GM18858 (cell line): ENCODE data around the gene KRT31.
"Not testable (repeated sequence)": the region's sequence is repeated elsewhere in the genome, so short reads cannot be mapped to it uniquely, and the experiment has no call there.

ENCODE experiments used
- ATAC-seq: cut with Tn5 transposase; IDR thresholded peaks from one replicate; pipeline ENCODE4 v1.9.1; 2021; ENCODE audit not compliant: unreplicated experiment

KRT31 gene

DNA sequence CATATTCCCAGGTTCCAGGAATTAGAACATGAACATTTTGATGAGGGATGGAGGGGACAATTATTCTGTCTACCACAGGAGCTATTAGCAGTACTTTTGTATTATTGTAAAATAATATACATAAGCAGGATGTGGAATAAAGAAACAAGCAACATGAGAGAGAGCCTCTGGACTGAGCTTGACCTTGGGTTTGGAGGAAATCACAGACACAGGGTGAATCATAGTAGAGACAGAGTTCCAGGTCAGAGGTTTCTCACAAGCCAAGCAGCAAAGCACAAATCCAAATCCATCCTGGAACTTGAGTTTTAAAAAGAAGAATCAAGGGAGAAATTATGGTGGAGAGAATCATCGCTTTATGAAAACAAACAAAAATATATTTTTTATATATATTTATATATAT is 5.1 kb downstream of the KRT31 start:
- ATAC-seq, result no peak

DNA sequence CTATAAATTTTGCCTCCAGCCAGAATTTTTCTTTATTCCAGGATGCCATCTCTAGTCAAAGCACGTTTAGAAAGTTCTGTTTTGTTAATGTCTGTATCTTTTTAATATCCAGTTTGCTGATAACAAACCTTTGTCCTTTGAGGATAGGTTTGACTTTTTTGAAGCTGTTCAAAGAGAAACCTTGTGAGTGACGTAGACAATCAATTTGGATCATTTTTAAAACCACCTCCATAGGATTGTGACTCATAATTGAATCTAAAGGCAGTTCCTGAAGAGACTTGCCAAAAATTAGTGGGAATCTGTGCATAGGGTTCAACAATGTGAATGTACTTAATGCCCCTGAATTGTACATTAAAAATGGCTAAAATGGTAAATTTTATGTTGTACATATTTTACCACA is 5.9 kb downstream of the KRT31 start:
- ATAC-seq, result no peak

DNA sequence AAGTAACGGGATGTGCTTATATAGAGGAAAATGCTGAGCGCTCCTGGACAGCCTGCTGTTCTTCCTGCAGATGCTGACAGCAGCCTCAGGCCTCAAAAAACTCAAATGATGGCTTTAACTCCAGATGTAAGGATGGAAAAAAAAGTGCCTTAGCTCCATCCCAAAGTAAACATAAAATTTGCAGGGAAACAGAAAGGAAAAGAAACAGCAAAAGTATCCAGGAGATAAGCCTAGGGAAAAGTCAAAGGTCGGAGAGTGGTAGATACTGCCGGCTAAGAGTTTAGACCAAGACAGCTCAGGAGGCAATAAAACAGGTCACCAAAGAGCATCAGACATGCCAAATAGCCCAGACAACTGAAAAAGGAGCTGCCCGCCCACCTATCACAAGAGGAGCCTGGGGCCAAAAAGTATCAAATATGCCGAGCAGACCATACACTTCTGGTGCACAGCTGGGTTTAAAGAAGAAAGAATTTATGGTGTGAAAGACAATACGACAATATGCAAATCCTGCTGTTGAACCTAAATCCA is 6.9 kb downstream of the KRT31 start:
- ATAC-seq, result no peak

DNA sequence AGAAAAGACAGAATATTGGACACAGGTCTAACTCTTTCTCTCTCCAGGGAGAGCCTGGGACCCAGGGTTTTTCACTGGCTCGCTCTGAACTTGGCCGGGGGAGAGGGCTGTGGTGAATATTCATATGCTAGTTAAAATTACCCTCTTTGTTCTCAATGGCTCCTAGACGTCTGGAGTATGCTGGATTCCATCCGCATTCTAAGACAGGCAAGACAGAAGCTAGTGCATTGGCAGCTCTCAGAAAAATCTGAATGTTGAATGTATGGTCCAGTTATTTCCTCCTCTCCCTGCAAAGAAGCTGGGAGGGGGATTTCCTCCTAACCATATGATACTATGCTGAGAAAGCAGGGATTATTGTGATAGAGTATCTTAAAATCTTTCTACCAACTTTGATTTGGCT is 9.7 kb downstream of the KRT31 start:
- no peak for ATAC-seq

- ATAC-seq, result no peak
Observed at GRCh38 chr17:41386227-41386626, 11.2 kb downstream of the KRT31 start.

GRCh38 chr17:41383690-41384089 is 13.7 kb downstream of the KRT31 start:
- ATAC-seq, result no peak

- ATAC-seq, result no peak
Observed at GRCh38 chr17:41382394-41382793, 15.0 kb downstream of the KRT31 start.

GRCh38 chr17:41381943-41382342 is 15.5 kb downstream of the KRT31 start, which contains the start of gene KRT34:
KRT34 (minus strand) TSS chr17:41382306; CDS start chr17:41382246, 60 bp downstream.
- ATAC-seq, result not testable (repeated sequence)

DNA sequence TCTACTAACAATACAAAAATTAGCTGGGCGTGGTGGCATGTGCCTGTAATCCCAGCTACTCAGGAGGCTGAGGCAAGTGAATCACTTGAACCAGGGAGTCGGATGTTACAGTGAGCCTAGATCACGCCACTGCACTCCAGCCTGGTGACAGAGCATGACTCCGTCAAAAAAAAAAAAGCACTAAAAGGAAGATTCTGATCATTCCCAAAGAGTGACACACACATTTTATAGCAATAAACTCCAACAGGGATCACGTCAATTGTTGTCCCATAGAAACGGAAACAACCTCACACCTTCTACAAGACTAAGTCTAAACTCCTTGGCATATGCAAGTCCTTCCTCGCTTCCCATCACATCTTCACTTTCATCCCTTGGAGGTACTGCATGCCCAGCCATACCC is 17.3 kb downstream of the KRT31 start:
- not testable (repeated sequence) for ATAC-seq

DNA sequence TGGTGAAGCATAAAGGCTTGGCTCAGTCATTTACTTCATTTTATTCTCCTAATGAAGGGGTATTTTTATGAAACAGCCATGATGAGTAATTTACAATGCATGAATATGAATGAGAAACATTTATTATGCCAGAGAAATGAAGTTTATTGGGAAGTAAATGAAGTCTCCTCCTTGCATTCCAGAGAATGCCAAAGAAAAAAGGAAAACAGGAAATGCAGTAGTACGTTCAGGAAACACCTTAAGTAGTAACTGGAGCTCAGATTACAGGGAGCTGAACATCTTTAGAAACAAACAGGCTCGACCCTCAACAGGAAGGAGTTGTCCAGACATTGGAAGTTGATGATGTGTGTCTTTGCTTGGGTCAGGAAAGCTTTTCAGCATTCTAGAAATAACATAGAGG is 19.9 kb downstream of the KRT31 start:
- ATAC-seq, result no peak

DNA sequence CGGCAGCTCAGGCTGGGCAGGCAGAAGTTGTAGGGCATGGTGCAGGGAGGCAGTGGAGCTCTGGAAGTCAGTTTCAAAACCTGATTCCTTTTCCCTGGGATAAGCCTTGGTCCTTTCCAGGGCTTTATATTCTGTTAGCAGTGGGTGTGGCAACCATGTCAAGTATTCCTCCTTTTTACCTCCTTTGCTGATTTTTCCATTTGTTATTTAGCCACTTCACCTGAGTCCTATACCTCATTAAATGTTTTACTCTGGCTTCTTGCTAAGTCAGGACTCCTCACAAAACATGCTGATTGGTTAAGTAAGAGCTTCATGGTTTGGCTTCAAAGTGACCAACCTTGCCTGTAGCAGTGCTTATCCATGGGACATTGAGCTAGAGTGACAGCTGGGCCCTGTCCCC is 27.7 kb downstream of the KRT31 start, which contains the start of gene KRT33B:
TSS of gene KRT33B (minus strand) at position 101 of the 400 bp plus-strand sequence. CDS start at position 38, 63 bp downstream.
- ATAC-seq, result no peak

DNA sequence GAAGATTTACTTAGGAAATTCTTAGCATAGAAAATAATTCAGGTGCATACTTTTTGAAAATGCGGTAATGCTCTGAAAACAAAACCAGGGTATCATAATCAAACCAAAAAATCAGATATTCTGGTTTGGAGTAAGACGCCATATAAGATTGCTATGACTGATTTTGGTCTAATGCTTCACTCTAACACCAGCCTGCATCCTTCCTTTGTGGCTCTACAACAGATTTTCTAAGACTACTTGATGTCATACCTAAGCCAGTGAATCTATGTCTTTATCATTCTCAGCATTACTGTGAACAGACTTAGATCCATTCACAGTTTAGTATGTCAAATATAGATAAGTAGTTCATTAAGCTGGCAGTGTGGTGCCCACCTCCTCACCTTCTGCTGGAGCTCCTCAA is 28.4 kb downstream of the KRT31 start:
- no peak for ATAC-seq

DNA sequence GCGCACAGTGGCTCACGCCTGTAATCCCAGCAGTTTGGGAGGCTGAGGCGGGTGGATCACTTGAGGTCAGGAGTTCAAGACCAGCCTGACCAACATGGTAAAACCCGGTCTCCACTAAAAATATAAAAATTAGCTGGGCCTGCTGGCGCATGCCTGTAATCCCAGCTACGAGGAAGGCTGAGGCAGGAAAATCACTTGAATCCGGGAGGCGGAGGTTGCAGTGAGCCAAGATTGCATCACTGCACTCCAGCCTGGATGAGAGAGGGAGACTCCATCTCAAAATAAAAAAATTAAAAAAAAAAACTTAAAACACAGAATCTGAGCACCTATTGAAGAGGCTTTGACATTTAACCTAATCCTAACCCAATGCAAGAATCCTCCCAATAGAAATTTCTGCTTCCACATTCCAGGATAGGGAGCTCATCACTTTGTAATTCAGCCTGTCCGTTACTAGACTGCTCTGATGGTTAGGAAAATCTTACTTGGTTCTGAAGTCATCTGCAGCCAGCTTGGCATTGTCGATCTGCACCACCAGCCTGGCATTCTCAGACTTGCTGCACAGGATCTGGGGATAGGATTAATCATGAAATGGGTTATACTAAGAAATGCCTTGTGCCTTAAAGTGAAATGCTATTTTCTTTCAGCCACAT is 29.9 kb downstream of the KRT31 start:
- no peak for ATAC-seq

DNA sequence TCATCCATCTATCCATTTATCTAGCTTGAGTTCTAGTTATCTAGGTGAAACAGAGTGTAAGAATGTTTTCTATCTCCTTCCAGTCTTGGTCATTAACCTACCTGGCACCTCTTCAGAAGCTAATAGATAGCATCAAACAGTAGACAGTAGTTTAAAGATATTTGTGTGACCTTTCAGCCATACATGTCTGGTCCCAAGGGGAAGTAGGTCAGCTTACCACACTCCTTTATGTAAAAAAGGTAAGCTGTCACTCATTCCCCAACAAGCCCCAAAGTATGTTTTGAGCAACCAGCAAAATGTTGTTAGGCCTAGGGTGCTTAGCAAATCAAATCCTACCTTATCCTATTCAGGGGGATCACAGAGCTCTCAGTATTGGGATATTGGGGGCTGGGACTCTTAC is 31.3 kb downstream of the KRT31 start:
- ATAC-seq, result no peak

- ATAC-seq, result no peak
Observed at GRCh38 chr17:41363881-41364280, 33.5 kb downstream of the KRT31 start.

DNA sequence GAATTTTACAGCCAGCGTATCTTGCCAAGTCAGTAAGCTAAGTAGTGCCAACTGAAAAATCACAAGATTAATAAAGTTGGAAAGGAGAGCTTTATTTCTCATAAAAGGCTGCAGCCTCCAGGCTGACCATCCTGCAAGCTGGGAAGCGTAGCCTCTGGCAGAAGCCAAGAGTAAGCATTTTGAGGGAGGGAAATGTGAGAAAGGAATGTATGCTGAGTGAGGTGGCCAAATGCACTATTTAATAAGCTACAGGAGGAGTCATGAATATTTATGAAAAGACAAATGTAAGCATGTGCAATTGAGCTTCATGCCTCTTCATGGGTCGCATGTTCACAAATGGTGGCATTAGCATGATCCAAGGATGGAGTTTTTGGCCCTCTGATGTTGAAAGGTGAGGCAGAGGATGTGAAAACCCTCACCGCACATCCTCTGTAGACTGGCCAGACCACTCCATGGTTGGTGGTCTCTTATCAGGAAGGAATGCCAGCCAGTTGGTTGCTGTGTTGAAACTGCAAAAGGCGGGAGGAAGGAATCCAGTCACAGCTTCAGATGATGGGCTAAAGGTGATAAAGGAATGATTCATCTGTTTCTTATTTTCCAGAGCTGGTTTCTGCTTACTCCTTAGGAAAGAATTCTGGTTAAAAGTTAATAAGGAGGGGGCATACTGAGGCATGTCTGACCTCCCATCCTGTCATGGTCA is 37.0 kb downstream of the KRT31 start:
- no peak for ATAC-seq

- no peak for ATAC-seq
Observed at GRCh38 chr17:41354536-41354935, 42.9 kb downstream of the KRT31 start.

DNA sequence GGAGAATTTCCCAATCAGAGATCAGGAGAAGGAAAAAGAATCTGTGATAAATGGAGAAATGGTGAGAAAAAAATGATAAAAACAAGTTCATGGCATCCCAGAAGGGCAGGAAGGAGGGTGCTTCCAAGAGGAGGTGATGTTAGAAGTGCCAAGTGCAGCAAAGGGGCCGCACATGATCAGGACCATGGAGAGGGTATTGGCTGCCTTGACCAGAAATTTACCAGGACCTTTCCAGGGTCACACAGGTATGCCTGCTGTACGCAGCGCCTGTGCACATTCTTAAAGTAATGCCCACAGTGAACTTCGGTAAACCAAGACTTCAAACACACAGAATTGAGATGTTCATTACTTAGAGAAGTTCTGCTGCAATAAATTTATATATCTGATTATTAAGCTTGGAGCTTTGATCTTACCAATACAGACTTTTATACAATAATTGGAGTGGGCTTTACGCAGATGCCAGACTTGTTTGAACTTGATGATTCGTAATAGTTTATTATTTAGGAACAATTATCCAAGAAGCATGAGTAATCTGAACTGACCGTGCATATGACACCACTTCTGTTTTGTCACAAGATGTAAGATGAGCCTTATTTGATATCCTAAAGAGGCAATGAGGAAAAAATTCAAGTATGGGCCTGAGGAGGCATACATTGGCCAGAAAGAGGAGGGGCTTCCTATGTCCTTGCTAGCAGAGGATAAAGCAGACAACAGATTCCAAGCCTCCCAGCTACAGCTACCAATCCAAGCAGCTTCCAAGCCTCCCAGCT is 44.6 kb downstream of the KRT31 start:
- ATAC-seq, result no peak

DNA sequence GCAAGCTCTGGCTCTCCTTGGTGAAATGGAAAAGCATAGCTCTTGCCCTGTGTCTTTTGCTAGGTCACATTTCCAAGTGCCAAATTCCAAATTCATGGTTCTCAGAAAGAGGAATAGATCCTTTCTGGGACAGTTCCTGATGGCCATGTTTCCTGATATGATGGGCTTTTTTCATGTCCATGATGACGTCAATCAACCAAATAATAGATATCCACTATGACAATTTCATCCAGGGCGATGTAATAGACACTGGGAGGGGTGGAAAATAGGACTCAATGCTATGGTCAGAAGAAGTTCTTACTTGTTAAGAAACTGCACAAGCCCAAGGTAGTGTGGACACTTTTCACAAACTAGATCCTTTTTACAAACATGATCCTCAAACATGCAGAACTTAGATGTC is 46.2 kb downstream of the KRT31 start:
- no peak for ATAC-seq

- not testable (repeated sequence) for ATAC-seq
Observed at GRCh38 chr17:41350381-41350878, 47.0 kb downstream of the KRT31 start, which contains the start of gene KRT33A. KRT33A (minus strand) TSS chr17:41350828; CDS start chr17:41350767, 61 bp downstream.
